SU-DHL-6 (cell line): ENCODE results near the gene ABCF2.

Experiments
- H2AFZ ChIP-seq: fragments of 200-600 bp; sonication (generic); 2 replicates; pipeline ENCODE4 v1.6.1; 2014; ENCODE audit warnings: low read depth, mild to moderate bottlenecking, moderate library complexity, mixed read lengths, antibody characterized with exemption, low read length; ENCODE audit not compliant: severe bottlenecking
- H3F3A ChIP-seq: fragments of 200-600 bp; shearing (Covaris generic); 2 replicates; pipeline ENCODE4 v1.6.0; 2016; ENCODE audit warnings: antibody characterized with exemption, mild to moderate bottlenecking; ENCODE audit not compliant: insufficient read depth
- H3K27ac ChIP-seq: fragments of 200-600 bp; sonication (generic); 2 replicates; pipeline ENCODE4 v1.5.1; 2016; ENCODE audit warnings: low read depth, mild to moderate bottlenecking, low read length, moderate library complexity, mixed read lengths
- H3K27me3 ChIP-seq: fragments of 200-600 bp; sonication (generic), shearing (Covaris generic); 2 replicates; pipeline ENCODE4 v1.6.0; 2014; ENCODE audit warnings: mild to moderate bottlenecking, low read length
- H3K36me3 ChIP-seq: fragments of 200-600 bp; sonication (generic); 2 replicates; pipeline ENCODE4 v1.6.1; 2014; ENCODE audit warnings: mild to moderate bottlenecking, low read length, mixed read lengths
- H3K4me2 ChIP-seq: fragments of 300-600, 200-600 bp; shearing (Covaris generic), sonication (generic); 2 replicates; pipeline ENCODE4 v1.6.0; 2014; ENCODE audit warnings: low read length, low read depth, mild to moderate bottlenecking; ENCODE audit not compliant: poor library complexity, severe bottlenecking
- H3K4me3 ChIP-seq: fragments of 200-600 bp; sonication (generic); 2 replicates; pipeline ENCODE4 v1.5.1; 2014; ENCODE audit warnings: antibody characterized with exemption, low read length, mild to moderate bottlenecking, mixed read lengths; ENCODE audit not compliant: insufficient read depth, poor library complexity, severe bottlenecking
- H3K79me2 ChIP-seq: fragments of 200-600 bp; sonication (generic); 2 replicates; pipeline ENCODE4 v1.6.1; 2014; ENCODE audit warnings: mild to moderate bottlenecking, low read length, moderate library complexity; ENCODE audit not compliant: insufficient read depth
- H3K9ac ChIP-seq: fragments of 200-600 bp; sonication (generic); 2 replicates; pipeline ENCODE4 v1.7.0; 2014; ENCODE audit warnings: mild to moderate bottlenecking, low read length
- H3K9me2 ChIP-seq: fragments of 200-600 bp; sonication (generic); replicated peaks from 2 replicates; pipeline ENCODE4 v1.6.1; 2014; ENCODE audit warnings: low read length; ENCODE audit not compliant: insufficient read depth
- H3K9me3 ChIP-seq: fragments of 200-600 bp; sonication (generic); 2 replicates; pipeline ENCODE4 v1.6.1; 2014; ENCODE audit warnings: low read length, mixed read lengths; ENCODE audit not compliant: insufficient read depth
- H4K20me1 ChIP-seq: fragments of 200-600 bp; sonication (generic); 2 replicates; pipeline ENCODE4 v1.6.1; 2014; ENCODE audit warnings: low read depth, mild to moderate bottlenecking, antibody characterized with exemption, low read length, moderate library complexity, mixed read lengths
- CTCF ChIP-seq: fragments of 200-600 bp; sonication (generic); IDR thresholded peaks from one replicate; pipeline ENCODE4 v1.5.1; 2017; ENCODE audit warnings: antibody characterized with exemption, mild to moderate bottlenecking, low read length, moderate library complexity; ENCODE audit not compliant: insufficient read depth, poor library complexity, severe bottlenecking
- EZH2phosphoT487 ChIP-seq: fragments of 200-600 bp; sonication (generic), shearing (Covaris generic); conservative IDR thresholded peaks from 2 replicates; pipeline ENCODE4 v1.6.1; 2018; ENCODE audit warnings: mild to moderate bottlenecking, antibody characterized with exemption, low read length, moderate library complexity, mixed read lengths

The ABCF2 gene

GRCh38 chr7:151274396-151274795 lies 47.4 kb upstream of the ABCF2 start:
- no peaks in the 10 kb centered on the region for H3F3A ChIP-seq
- no peaks in the 10 kb centered on the region for H3K79me2 ChIP-seq
- H3K9me2 ChIP-seq = no peaks in the 10 kb centered on the region
- H3K27ac ChIP-seq = no peak overlapping the region
- no peak overlapping the region for H3K9ac ChIP-seq
- no peak overlapping the region for H2AFZ ChIP-seq
- TF ChIP-seq EZH2phosphoT487 = no peak
- no peak for TF ChIP-seq CTCF
- no peaks in the 10 kb centered on the region for H3K27me3 ChIP-seq
- no peaks in the 10 kb centered on the region for H3K36me3 ChIP-seq
- no peaks in the 10 kb centered on the region for H4K20me1 ChIP-seq
- no peaks in the 10 kb centered on the region for H3K9me3 ChIP-seq
- no peak overlapping the region for H3K4me2 ChIP-seq
- H3K4me3 ChIP-seq = no peak overlapping the region

- Histone ChIP-seq H4K20me1 (no peaks in the 10 kb centered on the region), H3F3A (no peaks in the 10 kb centered on the region), H3K4me2 (no peak overlapping the region), H3K79me2 (no peaks in the 10 kb centered on the region), H3K36me3 (no peaks in the 10 kb centered on the region), H2AFZ (no peak overlapping the region), H3K9me2 (no peaks in the 10 kb centered on the region), H3K9me3 (no peaks in the 10 kb centered on the region), H3K9ac (no peak overlapping the region), H3K27me3 (no peaks in the 10 kb centered on the region), H3K4me3 (no peak overlapping the region), H3K27ac (no peak overlapping the region)
- no peak for TF ChIP-seq EZH2phosphoT487
- TF ChIP-seq CTCF = no peak
Measured at GRCh38 chr7:151273651-151274390, 46.8 kb upstream of the ABCF2 start.

GRCh38 chr7:151272877-151273276 lies 45.9 kb upstream of the ABCF2 start:
- no peaks in the 10 kb centered on the region for H3K27me3 ChIP-seq
- no peaks in the 10 kb centered on the region for H3K36me3 ChIP-seq
- H3K27ac ChIP-seq = no peak overlapping the region
- no peaks in the 10 kb centered on the region for H3K9me3 ChIP-seq
- H3F3A ChIP-seq = no peaks in the 10 kb centered on the region
- H3K9me2 ChIP-seq = no peaks in the 10 kb centered on the region
- H3K9ac ChIP-seq = no peak overlapping the region
- H3K4me2 ChIP-seq = no peak overlapping the region
- no peaks in the 10 kb centered on the region for H4K20me1 ChIP-seq
- H3K4me3 ChIP-seq = no peak overlapping the region
- no peaks in the 10 kb centered on the region for H3K79me2 ChIP-seq
- no peak overlapping the region for H2AFZ ChIP-seq
- TF ChIP-seq EZH2phosphoT487 (no peak), CTCF (no peak)
